ENCODE results near the gene RPL31. TPM values are rescaled to one million over a fixed set of nuclear protein-coding genes. Genes with fewer than 3 reads are reported as not detected.

Gene RPL31
- total RNA-seq, 1 donor from 2014 or later: 1,437 TPM

GRCh38 chr2:100997509-100998234 is 4.4 kb upstream of the RPL31 start:
- TF ChIP-seq CTCF (conservative IDR thresholded peaks at IDR 0.05; ENCODE audit: low read depth, low read length): no peak
- no peak for DNase-seq (ENCODE audit: low read depth)
- no peak overlapping the region for H3K4me3 ChIP-seq (ENCODE audit: low read depth, low read length)

GRCh38 chr2:100998235-100998573 is 3.9 kb upstream of the RPL31 start:
- TF ChIP-seq CTCF (conservative IDR thresholded peaks at IDR 0.05; ENCODE audit: low read depth, low read length): no peak
- no peak overlapping the region for H3K4me3 ChIP-seq (ENCODE audit: low read depth, low read length)
- no peak for DNase-seq (ENCODE audit: low read depth)

GRCh38 chr2:100999995-101000394 is 2.1 kb upstream of the RPL31 start:
- H3K4me3 ChIP-seq (ENCODE audit: low read depth, low read length): no peak overlapping the region
- TF ChIP-seq CTCF (conservative IDR thresholded peaks at IDR 0.05; ENCODE audit: low read depth, low read length): no peak
- DNase-seq (ENCODE audit: low read depth): no peak

- DNase-seq (ENCODE audit: low read depth): no peak
- no peak for TF ChIP-seq CTCF (conservative IDR thresholded peaks at IDR 0.05; ENCODE audit: low read depth, low read length)
- H3K4me3 ChIP-seq (ENCODE audit: low read depth, low read length): peak overlapping the region; percentile 80
Observed at GRCh38 chr2:101002562-101003277, 631 bp downstream of the RPL31 start.

- DNase-seq (ENCODE audit: low read depth): no peak
- no peak for TF ChIP-seq CTCF (conservative IDR thresholded peaks at IDR 0.05; ENCODE audit: low read depth, low read length)
- H3K4me3 ChIP-seq (ENCODE audit: low read depth, low read length): peak overlapping the region; percentile 80
Observed at GRCh38 chr2:101003278-101003775, 1.2 kb downstream of the RPL31 start.

GRCh38 chr2:101004620-101005325 is 2.7 kb downstream of the RPL31 start:
- H3K4me3 ChIP-seq (ENCODE audit: low read depth, low read length): no peak overlapping the region

More at GRCh38 chr2:101004620-101005325, 2.7 kb downstream of the RPL31 start:
- TF ChIP-seq CTCF (conservative IDR thresholded peaks at IDR 0.05; ENCODE audit: low read depth, low read length): no peak
- no peak for DNase-seq (ENCODE audit: low read depth)

Data from epithelial cell of proximal tubule (primary cell).